ENCODE measurements around the gene ACO2.

- TF ChIP-seq POLR2A (IDR thresholded peaks at IDR 0.05; ENCODE audit: low read depth, low read length) (no peak), TAF1 (IDR thresholded peaks at IDR 0.05; ENCODE audit: low read depth, low read length) (no peak), POLR2AphosphoS5 (IDR thresholded peaks at IDR 0.05; ENCODE audit: low read depth, low read length) (no peak), POU2F2 (IDR thresholded peaks at IDR 0.05; ENCODE audit: low read depth, low read length) (no peak)
Measured at GRCh38 chr22:41521126-41521525, 52.2 kb downstream of the ACO2 start.
